DMS 273 (cell line): ENCODE results near the gene VASH2.

Experiments
- DNase-seq: peaks from one replicate; lab custom pipeline; 2025; ENCODE audit not compliant: unreplicated experiment; lab: John Stamatoyannopoulos, UW

VASH2 gene

DNA sequence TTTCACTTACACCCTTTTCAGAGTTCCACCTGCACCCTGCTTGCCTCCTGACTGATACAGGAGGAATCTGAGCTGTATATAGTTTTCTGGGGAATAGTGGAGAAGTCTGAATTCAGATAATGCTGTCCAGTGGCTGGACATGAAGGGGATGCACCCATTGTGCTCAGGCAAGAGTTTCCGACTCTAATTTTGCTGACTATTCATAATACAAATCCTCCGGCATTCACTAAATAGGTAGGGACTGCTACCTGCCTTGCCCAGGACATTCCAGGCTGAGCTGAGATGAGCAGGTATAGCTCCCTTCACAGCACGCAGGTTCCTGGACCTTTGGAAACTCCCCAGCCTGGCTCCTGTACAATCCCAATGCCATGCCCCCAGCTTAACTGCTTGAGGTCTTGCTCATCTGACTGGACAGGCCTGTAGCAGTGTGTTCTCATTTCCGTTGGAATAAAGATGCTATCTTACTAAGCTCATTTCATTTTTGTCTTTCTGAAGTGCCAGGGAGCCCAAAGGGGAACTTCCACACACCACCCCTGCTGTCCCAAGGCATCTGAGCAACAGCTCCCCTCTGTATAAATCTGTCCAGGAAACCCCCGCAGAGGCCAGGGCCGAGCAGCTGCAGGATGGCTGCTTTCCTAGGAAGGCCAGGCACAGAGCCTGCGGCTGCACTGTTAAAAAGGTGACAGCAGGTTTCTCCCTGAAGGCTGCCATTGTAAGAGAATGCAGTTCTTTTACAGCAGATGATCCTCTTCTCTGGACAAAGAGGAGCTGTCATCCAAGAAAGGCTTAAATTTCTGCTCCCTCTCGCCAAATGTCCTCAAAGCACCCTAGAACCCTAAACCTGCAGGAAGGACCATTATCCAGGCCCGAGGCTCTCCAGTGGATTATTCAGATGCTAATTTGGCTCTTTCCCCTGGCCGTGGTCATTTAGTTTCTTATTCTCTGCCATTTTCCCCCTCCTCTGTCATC is 21.7 kb upstream of the VASH2 start:
- DNase-seq: peak; percentile 27

DNA sequence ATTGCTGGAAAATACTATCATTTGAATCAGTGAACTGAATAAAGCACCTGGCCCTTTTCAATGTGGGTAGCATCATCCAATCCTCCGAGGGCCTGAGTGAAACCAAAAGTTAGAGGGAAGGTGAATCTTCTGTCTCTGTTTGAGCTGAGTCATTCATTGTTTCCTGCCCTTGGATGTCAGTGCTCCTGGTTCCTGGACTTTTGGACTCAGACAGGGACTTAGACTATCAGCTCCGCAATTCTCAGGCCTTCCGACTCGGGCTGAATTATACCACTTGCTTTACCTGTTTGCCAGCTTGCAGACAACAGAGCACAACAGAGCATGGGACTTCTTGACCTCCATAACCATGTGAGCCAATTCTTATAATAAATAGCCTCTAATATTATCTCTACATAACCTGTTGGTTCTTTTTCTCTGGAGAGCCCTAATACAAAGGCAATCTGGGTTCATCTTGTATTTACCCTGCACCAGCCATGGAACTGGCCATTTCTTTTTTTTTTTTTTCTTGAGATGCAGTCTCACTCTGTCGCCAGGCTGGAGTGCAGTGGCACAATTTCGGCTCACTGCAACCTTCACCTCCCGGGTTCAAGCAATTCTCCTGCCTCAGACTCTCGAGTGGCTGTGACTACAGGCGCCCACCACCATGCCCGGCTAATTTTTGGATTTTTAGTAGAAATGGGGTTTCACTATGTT is 19.2 kb upstream of the VASH2 start:
- no peak for DNase-seq

DNA sequence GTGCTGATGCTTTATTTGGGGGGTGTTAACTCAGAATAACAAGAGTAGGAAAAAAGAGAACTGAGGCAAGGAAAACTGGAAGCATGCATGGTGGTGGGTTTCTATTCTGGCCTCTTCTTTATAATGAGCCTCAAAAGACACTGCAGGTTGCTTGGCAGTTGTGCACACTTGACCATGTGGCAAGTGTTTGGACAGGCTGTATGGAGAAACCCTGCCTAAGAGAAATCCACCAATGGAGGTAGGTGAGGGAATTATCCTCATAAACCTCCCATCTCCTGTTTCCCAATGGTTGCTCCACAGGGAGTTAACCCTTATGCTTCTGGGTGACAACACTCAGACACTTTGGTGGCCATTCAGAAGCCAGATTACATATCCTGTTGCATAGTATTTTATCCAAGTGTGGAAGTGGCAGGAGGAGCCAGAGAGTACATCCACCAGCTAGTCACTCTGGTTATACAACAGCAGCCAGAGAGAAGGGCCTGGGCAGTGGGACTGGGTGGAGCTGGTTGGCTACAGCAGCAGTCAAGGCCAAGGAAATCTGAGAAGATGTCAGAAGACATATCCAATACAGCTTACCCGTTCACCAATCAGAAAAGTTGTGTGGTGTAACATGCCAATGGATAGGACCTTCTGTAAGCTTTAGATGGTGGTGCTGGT is 16.4 kb upstream of the VASH2 start:
- peak; percentile 39 for DNase-seq

DNA sequence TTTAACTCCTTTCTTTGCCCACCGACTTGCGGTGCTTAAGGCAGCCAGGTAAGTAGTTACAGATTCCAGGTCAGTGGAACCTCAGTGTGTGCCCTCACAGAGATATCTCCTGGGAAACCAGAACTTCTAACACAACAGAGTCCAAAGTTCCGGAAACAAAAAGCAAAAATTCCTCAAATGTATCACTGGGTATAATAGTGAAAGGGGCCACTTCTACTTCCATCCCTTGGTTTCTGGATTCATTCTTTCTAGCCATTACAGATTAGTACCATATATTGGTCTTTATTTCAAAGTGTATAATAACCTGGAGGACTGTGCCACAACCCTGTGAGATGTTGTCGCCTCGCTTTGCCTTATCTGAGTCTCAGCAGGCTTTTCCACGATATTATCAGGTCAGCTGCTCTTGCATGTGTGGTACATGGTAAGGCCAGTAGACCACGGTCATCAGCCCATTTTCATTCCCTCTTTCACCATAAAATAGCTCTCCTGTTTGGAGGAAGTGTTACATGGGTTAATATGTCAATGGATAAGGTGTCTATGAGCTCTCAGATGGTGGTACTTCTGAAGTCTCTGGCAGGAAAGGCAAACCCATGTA is 14.9 kb upstream of the VASH2 start:
- no peak for DNase-seq

DNA sequence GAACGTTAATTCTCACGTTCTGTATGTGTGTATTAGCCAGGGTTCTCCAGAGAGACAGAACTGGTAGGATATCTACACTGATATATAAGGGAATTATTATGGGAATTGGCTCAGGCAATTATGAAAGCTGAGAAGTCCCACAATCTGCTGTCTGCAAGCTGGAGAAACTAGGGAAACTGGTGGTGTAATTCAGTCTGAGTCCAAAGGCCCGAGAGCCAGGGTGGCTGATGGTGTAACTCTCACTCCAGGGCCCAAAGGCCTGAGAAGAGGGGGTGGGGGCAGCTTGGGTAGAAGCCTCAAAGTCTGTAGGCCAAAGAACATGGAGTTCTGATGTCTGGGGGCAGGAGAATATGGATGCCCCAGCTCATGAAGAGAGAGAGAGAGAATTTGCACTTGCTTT is 13.3 kb upstream of the VASH2 start:
- peak; percentile 51 for DNase-seq

DNA sequence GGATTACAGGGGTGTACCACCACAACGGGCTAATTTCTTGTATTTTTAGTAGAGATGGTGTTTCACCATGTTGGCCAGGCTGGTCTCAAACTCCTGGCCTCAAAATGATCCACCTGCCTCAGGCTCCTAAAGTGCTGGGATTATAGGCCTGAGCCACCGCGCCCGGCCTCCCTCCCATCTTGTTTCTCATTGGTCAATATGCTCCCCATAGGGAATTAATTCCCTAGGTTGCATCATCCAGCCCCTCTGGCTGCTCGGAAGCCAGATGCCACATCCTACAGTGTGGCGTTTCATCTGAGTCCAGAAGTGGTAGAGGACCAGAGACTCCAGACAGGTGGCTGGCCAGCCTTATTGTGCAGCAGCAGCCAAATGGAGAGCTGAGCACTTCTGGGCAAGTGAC is 11.5 kb upstream of the VASH2 start:
- DNase-seq: peak; percentile 96

DNA sequence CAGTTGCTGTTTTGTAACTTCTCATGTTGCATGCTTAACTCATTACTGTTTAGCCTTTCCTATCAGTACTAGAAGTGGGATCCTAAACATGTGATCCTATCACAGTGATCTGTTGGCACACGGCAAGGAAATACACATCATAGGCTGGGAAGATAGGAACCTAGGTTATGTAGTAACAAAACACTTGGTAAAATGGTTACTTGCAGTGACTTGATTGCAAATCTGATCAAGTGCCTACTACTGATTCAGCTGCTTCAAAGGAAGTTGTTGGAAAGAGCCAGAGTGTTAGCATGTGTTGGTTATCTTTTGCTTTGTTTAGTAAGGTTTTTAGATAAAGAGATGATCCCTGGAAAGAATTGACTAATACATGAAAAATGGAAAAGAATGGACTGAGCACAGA is 8.9 kb upstream of the VASH2 start:
- DNase-seq: no peak

DNA sequence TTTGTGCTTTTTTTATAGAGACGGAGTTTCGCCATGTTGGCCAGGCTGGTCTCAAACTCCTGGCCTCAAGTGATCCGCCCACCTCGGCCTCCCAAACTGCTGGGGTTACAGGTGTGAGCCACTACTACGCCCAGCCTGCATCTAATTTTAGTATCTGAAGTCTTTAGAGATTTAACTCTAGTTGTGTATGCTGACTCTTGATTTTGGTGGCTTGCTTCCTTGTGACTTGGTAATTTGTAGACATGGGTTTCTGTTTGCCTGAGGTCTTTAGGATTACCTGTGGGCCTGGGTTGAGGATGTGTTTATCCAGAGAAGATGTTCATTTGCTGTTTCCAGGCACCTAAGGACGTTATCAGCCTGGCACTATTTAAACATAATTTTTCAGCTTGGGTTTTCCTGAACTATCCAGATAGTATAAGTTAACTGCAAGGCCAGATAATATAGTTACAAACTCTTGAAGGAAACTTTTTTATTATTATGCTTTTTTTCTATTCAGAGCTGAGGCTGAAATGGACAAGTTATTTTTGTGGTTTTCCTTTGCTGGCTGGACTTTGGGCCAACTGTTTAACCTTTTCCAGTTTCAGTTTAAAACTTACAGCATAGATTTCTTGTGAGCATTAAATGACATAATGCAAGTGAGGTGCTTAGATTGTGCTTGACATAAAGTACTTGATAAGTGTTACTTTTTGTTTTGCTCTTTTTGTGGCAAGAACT is 7.5 kb upstream of the VASH2 start:
- DNase-seq: no peak

DNA sequence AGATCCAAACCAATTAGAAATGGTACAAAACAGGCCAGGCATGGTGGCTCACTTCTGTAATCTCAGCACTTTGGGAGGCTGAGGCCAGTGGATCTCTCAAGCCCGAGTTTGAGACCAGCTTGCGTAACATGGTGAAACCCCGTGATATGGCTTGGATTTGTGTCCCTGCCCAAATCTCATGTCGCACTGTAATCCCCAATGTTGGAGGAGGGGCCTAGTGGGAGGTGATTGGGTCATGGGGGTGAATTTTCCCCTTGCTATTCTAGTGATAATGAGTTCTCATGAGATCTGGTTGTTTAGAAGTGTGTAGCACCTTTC is 7.0 kb upstream of the VASH2 start:
- no peak for DNase-seq

DNA sequence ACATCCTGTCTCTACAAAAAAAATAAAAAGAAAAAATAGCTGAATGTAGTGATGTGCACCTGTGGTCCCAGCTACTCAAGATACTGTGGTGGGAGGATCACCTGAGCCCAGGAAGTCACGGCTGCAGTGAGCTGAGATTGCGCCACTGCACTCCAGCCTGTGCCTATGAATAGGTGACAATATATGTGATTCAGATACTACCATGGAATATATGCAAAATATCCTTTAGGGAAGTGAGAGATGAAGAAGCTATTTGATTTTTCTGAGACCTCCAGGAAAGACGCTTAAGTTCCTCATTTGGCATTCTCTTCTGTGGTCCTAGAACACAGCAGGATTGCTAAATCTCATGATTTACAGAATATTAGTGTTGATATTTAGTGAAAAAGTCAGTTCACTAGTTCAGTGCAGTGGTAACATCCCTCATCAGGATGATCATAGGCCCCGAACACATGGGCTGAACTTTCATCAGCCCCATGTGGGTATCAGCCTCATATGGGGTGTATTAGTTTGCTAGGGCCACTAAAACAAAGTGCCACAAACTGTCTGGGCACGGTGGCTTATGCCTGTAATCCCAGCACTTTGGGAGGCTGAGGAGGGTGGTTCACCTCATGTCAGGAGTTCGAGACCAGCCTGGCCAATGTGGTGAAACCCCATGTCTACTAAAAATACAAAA is 6.0 kb upstream of the VASH2 start:
- no peak for DNase-seq

DNA sequence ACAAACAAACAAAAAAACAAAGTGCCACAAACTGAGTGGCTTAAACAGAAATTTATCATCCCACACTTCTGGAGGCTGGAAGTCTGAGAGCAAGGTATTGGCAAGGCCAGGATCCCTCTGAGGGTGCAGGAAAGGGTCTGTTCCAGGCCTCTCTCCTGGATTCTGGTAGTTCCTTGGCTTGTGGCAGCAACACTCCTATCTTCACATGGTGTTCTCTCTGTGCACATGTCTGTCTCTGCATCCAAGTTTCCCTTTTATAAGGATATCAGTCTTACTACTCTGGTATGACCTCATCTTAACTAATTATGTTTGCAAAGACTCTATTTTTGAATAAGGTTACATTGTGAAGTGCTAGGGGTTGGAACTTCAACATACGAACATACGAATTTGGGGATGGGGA is 5.3 kb upstream of the VASH2 start:
- DNase-seq: peak; percentile 34

DNA sequence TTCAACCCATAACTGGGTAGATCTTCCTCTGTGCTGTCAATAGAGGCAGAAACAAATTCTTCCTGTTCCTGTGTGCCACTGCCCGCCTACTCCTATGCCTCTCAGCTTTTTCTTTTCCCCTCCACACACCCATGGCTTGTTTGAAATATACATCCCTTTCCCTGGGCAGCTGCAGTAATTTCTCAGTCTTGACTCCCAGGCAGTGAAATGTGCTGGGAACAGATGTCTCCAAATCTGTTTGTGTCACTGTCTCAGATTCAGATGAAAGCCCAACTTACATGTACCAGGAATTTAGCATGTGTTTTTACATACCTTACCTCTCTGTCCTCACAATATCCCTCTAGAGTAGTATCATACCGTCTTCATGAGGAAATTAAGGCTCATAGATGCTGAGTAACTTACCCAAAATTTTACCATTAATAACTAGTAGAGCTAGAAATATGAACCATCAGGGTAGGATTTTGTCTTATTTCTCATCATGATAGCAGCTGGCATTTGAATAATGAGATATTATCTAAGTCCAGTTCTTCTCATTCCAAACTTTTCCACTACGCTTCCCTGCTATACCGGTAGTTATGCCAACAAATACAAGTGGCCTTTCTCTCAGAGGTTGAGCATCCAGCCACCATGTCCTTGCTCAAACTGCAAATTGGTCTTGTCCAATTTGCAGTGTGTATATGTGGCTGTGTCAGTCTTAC is 4.7 kb upstream of the VASH2 start:
- DNase-seq: peak; percentile 69

DNA sequence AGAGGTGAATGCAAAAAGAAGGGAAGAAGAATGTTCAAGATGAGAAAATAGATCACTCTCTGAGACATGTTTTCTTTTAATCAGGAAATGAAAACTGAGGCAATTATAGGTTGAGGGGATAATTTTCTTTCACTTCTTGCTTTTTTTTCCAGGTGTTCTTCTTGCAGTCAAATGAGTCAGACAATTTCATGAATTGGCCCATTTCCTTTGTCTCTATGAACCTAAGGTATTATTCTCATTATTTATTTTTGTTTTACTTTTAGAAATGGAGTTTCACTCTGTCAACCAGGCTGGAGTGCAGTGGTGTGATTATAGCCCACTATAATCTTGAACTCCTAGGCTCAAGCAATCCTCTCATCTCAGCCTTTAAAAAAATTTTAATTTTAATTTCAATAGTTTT is 3.5 kb upstream of the VASH2 start:
- DNase-seq: no peak

DNA sequence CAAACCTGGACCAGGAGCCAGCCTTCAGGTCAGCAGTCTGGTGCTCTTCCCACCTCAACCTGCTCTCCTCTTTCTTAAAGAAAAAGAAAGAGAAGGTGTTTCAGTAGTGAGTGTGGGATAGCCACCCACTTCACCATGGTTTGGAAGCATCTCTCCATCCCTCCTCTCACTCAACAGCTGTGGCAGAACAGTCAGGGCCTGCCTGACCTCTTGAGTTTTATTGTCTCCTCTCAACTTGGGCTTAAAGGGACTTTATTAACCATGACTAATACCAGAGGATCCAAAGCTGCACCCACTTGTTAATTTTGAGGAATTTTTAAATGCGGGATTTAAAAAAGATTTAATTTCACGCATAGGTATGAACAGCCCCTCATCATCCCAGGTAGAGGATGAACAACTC is 570 bp upstream of the VASH2 start:
- no peak for DNase-seq

DNA sequence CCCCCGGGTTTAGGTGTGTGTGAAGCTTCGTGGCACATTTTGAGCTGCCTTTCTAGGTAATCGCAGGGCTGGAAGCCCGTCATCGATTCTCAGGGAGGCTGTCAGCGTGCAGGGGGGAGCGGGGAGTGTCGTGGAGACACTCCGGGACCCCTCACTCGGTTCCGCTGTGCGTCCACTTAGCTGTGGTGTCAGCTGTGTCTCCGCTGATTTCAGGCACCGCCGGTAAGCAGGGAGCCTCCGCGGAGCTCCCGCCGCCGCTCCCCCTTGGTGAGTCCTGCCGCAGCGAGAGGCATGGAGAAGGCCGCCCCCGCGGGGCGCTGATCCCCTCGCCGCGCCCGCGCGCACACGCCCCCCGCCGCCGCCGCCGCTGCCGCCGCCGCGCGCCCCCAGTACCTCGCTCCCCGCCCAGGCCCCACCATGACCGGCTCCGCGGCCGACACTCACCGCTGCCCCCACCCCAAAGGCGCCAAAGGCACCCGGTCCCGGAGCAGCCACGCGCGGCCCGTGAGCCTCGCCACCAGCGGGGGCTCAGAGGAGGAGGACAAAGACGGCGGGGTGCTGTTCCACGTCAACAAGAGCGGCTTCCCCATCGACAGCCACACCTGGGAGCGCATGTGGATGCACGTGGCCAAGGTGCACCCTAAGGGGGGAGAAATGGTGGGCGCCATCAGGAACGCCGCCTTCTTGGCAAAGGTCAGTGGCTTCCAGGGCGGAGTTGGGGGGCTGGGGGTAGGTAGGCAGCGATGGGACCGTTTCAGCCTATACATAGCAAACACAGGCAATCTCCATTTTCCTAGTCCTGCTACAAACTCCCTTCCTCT is 995 bp downstream of the VASH2 start:
- DNase-seq: peak; percentile 62

DNA sequence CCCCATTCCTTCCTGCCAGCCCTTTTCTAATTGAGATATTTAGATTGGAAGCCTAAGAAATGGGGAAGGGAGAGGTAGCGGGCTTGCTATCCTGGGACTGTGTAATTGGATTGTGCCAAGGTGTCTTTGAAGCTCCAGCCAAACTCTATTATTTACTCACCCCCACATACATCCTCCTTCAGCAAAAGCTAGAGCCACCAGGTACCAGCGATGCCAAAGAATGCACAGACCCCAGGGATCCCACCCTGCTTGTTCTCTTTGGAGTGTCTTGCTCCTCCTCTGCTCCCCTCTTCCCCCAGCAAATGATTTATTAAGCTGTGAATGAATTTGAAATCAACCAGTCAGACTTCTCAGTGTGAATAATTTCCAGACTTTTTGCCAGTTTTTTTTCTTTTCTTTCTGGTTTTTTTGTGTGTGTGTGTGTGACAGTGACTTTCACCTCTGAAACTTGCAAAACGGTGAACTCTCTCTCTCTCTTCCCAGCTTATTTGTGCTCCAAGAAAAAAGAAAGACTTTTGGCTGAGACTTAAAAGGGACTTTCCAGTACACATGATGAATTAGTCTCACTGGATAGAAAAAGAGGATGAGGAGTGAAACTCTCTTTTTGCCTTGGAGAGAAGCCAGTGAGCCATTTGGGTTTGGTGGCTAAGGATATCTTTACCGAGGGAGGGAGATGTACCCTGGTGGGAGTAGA is 1.8 kb downstream of the VASH2 start:
- peak; percentile 58 for DNase-seq

DNA sequence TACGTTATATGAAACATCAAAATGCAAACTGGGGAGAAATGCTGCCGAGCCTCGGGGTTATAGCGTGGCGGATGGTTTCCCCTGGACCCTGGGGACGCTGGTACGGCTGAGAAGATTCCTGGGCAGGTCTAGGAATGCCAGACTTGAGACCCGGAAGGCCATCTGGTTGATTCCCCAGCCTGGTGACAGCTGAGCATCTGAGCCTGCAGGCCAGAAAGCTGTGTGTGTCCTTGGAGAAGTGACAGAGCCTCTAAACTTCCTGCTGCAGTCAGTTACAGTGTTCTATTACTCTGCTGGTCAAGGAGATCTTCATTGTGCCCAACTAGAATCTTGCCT is 2.3 kb downstream of the VASH2 start:
- peak; percentile 58 for DNase-seq

DNA sequence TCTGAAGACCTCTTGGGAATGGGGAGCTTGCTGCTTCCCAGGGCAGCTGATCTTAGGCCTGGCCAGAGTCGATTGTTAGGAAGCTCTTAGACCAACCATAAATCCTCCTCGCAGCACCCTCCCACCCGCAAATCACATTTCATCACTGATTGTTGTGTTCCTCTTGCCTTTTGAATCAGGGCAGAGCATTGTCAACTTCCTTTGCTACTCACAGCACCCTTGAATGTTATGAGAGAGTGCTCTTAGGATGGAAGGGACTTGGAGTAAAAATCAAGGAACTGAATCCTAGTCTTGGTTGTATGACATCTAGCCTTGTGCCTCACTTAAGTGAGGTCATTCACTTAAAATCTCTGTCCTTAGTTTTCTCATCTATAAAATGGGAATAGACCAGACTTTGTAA is 3.0 kb downstream of the VASH2 start:
- DNase-seq: no peak

DNA sequence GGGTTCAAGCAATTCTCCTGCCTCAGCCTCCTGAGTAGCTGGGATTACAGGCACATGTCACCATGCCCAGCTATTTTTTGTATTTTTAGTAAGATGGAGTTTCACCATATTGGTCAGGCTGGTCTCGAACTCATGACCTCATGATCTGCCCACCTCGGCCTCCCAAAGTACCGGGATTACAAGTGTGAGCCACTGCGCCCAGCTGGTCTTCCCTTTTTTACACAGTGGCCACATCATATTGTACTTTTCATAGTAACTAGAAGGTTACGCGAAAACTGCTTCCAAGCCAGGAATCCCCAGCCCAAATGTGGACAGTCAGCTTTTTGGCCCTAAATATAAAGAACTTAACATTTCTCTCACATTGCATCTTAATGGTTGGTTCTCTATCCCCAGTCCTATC is 4.2 kb downstream of the VASH2 start:
- no peak for DNase-seq
